WTC11 (cell line): Measurements from ENCODE around the gene FOXJ1. TPM values are rescaled to one million over a fixed set of nuclear protein-coding genes. Genes with fewer than 3 reads are reported as not detected.

Experiments used
- ATAC-seq: fragments of 200-7000 bp; cut with Tn5 transposase; 2 replicates; pipeline ENCODE4 v1.10.0; 2021; ENCODE audit warnings: mild to moderate bottlenecking, moderate library complexity
- CTCF ChIA-PET: fragments of 300-600 bp; sonication (Branson Sonifier 250); formaldehyde crosslinking; loops from one replicate; lab custom pipeline; 2021; ENCODE audit warnings: antibody characterized with exemption; lab: Charles Lee
- POLR2A ChIA-PET: fragments of 350-600 bp; sonication (Branson Sonifier 250); formaldehyde crosslinking; loops from one replicate; lab custom pipeline; 2021; ENCODE audit warnings: antibody characterized with exemption; lab: Charles Lee
- DNase-seq: peaks from one replicate; pipeline ENCODE4 v3.0.0; 2021; ENCODE audit warnings: low spot score
- H3K27ac Mint-ChIP-seq: 2 replicates; pipeline ENCODE4 v1.8.0; 2021; ENCODE audit warnings: mixed read lengths
- H3K27me3 Mint-ChIP-seq: 2 replicates; pipeline ENCODE4 v1.8.0; 2021; ENCODE audit warnings: low read depth, mild to moderate bottlenecking, moderate library complexity, mixed read lengths
- H3K36me3 Mint-ChIP-seq: 2 replicates; pipeline ENCODE4 v1.8.0; 2021; ENCODE audit warnings: mixed read lengths
- H3K4me1 Mint-ChIP-seq: 2 replicates; pipeline ENCODE4 v1.8.0; 2022; ENCODE audit warnings: mixed read lengths
- H3K4me3 Mint-ChIP-seq: 2 replicates; pipeline ENCODE4 v1.8.0; 2021; ENCODE audit warnings: mild to moderate bottlenecking, moderate library complexity, mixed read lengths
- H3K9me3 Mint-ChIP-seq: 2 replicates; pipeline ENCODE4 v1.8.0; 2021; ENCODE audit warnings: mixed read lengths
- CREB1 ChIP-seq: sonication (generic); formaldehyde crosslinking; IDR thresholded peaks from 2 replicates; pipeline ENCODE4 v1.8.0; 2023; ENCODE audit warnings: mild to moderate bottlenecking, missing genetic modification reagents
- CTCF ChIP-seq: fragments of 200-600 bp; IDR thresholded peaks from 2 replicates; pipeline ENCODE4 v1.8.0; 2022; ENCODE audit warnings: antibody characterized with exemption
- GABPB1 ChIP-seq: sonication (generic); formaldehyde crosslinking; IDR thresholded peaks from 2 replicates; pipeline ENCODE4 v1.8.1; 2023; ENCODE audit warnings: mild to moderate bottlenecking, missing genetic modification reagents
- GRHL2 ChIP-seq: fragments of 250-450 bp; sonication (Bioruptor Pico); IDR thresholded peaks from 2 replicates; pipeline ENCODE4 v1.8.0; 2022; ENCODE audit warnings: mild to moderate bottlenecking, moderate library complexity; ENCODE audit not compliant: insufficient replicate concordance, severe bottlenecking
- HMGXB4 ChIP-seq: sonication (generic); formaldehyde crosslinking; IDR thresholded peaks from 2 replicates; pipeline ENCODE4 v1.8.1; 2023; ENCODE audit warnings: mild to moderate bottlenecking, moderate library complexity, missing genetic modification reagents
- MXD4 ChIP-seq: fragments of 250-450 bp; sonication (Bioruptor Pico); IDR thresholded peaks from 2 replicates; pipeline ENCODE4 v1.8.0; 2021; ENCODE audit warnings: mild to moderate bottlenecking, moderate library complexity, borderline replicate concordance
- NFE2L1 ChIP-seq: sonication (generic); formaldehyde crosslinking; IDR thresholded peaks from 2 replicates; pipeline ENCODE4 v1.8.1; 2023; ENCODE audit warnings: missing genetic modification reagents
- NFYB ChIP-seq: sonication (generic); formaldehyde crosslinking; conservative IDR thresholded peaks from 2 replicates; pipeline ENCODE4 v1.8.0; 2022; ENCODE audit warnings: low read depth, missing genetic modification reagents
- ZNF138 ChIP-seq: sonication (generic); formaldehyde crosslinking; conservative IDR thresholded peaks from 2 replicates; pipeline ENCODE4 v1.8.1; 2022; ENCODE audit warnings: mild to moderate bottlenecking, moderate library complexity, missing genetic modification reagents
- ZNF219 ChIP-seq: sonication (generic); formaldehyde crosslinking; IDR thresholded peaks from 2 replicates; pipeline ENCODE4 v1.8.0; 2023; ENCODE audit warnings: missing genetic modification reagents, mild to moderate bottlenecking, borderline replicate concordance
- ZNF281 ChIP-seq: sonication (generic); formaldehyde crosslinking; IDR thresholded peaks from 2 replicates; pipeline ENCODE4 v1.8.0; 2023; ENCODE audit warnings: mild to moderate bottlenecking, missing genetic modification reagents
- total RNA-seq: library from RNA; stranded (reverse); gene quantifications from 3 replicates; pipeline ENCODE4 v1.2.3, GENCODE V29; 2021
- TF ChIP-seq, protein P1 (sequence below): sonication (generic); formaldehyde crosslinking; IDR thresholded peaks from 2 replicates; pipeline ENCODE4 v1.8.1; 2022; ENCODE audit warnings: low read depth, mild to moderate bottlenecking, moderate library complexity, missing genetic modification reagents, borderline replicate concordance
- TF ChIP-seq, protein P2 (sequence below): fragments of 250-450 bp; sonication (Bioruptor Pico); IDR thresholded peaks from 2 replicates; pipeline ENCODE4 v1.8.0; 2021; ENCODE audit warnings: mild to moderate bottlenecking

FOXJ1 gene
- total RNA-seq, 1 experiment from 2014 or later, result 11.8 TPM

GRCh38 chr17:76104140-76104895 is 36.7 kb downstream of the FOXJ1 start:
- peak; percentile 27; the same call in 1 of the 2 replicates for ATAC-seq
- peaks cover 28% of the 10 kb centered on the region for H3K4me1 Mint-ChIP-seq
- TF ChIP-seq CTCF (no peak), ZNF138 (no peak), NFYB (CRISPR knock-in tag) (no peak), MXD4 (no peak), ZNF219 (CRISPR knock-in tag) (no peak), GRHL2 (CRISPR knock-in tag) (no peak), ZNF281 (CRISPR knock-in tag) (no peak), CREB1 (CRISPR knock-in tag) (no peak), GABPB1 (no peak), NFE2L1 (CRISPR knock-in tag) (no peak), HMGXB4 (CRISPR knock-in tag) (no peak)
- TF ChIP-seq, protein P1, sequence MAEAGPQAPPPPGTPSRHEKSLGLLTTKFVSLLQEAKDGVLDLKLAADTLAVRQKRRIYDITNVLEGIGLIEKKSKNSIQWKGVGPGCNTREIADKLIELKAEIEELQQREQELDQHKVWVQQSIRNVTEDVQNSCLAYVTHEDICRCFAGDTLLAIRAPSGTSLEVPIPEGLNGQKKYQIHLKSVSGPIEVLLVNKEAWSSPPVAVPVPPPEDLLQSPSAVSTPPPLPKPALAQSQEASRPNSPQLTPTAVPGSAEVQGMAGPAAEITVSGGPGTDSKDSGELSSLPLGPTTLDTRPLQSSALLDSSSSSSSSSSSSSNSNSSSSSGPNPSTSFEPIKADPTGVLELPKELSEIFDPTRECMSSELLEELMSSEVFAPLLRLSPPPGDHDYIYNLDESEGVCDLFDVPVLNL (CRISPR knock-in tag), result no peak
- TF ChIP-seq, protein P2, sequence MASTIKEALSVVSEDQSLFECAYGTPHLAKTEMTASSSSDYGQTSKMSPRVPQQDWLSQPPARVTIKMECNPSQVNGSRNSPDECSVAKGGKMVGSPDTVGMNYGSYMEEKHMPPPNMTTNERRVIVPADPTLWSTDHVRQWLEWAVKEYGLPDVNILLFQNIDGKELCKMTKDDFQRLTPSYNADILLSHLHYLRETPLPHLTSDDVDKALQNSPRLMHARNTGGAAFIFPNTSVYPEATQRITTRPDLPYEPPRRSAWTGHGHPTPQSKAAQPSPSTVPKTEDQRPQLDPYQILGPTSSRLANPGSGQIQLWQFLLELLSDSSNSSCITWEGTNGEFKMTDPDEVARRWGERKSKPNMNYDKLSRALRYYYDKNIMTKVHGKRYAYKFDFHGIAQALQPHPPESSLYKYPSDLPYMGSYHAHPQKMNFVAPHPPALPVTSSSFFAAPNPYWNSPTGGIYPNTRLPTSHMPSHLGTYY (CRISPR knock-in tag), result no peak
- H3K27me3 Mint-ChIP-seq, result no peaks in the 10 kb centered on the region; the same call in 1 of the 2 replicates
- ChIA-PET CTCF (interaction anchor here (1.0 to 3.0 kb wide), 8 partner anchors 17 to 199 kb away, joined by 3 to 19 read pairs (median 4); no protein-coding TSS in a partner anchor), POLR2A (interaction anchor here (0.9 kb wide), 1 partner anchor 458 kb away, joined by 3 read pairs; no protein-coding TSS in a partner anchor)
- H3K36me3 Mint-ChIP-seq, result peaks cover 21% of the 10 kb centered on the region
- no peaks in the 10 kb centered on the region for H3K9me3 Mint-ChIP-seq
- no peak for DNase-seq
- peak overlapping the region; percentile 97 for H3K27ac Mint-ChIP-seq
- H3K4me3 Mint-ChIP-seq, result peak overlapping the region; percentile 88
